RKO (cell line): ENCODE results near the gene WNT6.

Source experiments
- DNase-seq: peaks from one replicate; pipeline ENCODE4 v3.0.0-alpha.2; 2016; ENCODE audit warnings: low spot score

WNT6 gene

DNA sequence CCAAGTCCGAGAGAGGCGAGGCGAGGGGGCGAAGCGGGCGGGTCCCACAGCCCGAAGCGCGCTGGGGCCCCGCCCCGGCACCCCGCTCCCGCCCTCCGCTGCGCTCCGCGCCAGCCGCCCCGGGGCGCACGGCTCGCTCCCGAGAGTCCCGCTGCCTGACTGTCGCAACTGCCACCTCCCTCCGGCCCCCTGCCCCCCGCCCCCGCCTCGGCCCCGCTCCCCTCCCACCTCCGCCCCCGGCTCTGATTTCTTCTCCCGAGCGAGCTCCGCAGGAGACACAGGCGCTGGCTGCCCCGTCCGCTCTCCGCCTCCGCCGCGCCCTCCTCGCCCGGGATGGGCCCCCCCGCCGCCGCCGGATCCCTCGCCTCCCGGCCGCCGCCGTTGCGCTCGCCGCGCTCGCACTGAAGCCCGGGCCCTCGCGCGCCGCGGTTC is at the start of gene WNT6:
TSS of gene WNT6 (plus strand) at position 250 of the 432 bp plus-strand sequence. CDS start 233 bp downstream, outside the sequence.
- DNase-seq: no peak

DNA sequence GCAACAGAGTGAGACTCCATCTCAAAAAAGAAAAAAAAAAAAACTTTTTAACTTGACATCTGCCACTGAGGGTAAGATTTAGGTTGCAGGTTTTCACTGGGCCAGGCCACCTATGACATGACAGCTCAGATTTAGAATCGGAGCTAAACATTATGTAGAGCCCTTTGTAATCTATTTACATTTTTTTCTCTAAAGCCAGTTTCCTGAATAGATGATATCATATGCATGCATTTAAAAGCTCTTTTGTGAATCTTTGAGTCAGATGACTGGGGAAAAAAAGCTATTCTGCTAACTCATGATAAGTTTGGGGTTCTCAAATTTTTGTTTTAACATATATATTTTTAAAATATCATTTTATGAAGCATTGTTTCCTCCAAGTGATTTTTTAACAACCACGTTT is 49.3 kb upstream of the WNT6 start:
- no peak for DNase-seq

DNA sequence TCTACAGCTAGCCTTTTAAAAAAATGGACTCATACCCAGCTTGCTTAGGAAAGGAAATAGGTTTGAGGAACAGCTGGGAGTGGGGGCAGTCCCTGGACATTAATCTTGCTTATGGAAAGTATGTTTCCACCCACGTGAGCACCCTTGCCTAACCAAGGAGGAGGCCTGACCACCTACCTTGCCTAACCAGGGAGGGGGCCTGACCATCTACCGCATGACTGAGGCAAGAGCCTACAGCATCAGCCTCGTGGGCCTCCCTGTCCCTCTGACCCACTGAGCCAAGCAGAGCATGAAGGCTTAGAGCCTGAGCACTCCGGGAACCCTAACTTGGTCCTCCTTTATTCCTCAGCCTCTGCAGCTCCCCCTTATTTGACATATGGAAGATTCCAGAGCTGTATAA is 48.2 kb upstream of the WNT6 start:
- no peak for DNase-seq

DNA sequence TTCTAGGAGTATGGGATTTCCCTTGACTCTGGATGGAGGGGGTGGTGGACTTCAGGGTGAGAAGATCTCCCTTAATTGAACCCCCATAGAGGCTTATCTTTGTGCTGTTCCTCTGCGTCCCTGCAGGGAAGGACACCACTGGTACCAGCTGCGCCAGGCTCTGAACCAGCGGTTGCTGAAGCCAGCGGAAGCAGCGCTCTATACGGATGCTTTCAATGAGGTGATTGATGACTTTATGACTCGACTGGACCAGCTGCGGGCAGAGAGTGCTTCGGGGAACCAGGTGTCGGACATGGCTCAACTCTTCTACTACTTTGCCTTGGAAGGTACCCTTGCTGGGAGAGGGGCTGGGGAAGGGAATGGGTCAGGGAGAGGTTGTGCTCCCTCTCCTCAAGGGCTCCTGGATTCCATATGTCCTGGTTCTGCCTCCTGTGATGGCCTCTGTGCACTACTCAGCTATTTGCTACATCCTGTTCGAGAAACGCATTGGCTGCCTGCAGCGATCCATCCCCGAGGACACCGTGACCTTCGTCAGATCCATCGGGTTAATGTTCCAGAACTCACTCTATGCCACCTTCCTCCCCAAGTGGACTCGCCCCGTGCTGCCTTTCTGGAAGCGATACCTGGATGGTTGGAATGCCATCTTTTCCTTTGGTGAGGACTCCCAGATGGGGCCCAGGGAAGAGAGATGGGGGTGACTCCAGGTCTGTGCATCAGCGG is 47.3 kb upstream of the WNT6 start:
- DNase-seq: no peak

DNA sequence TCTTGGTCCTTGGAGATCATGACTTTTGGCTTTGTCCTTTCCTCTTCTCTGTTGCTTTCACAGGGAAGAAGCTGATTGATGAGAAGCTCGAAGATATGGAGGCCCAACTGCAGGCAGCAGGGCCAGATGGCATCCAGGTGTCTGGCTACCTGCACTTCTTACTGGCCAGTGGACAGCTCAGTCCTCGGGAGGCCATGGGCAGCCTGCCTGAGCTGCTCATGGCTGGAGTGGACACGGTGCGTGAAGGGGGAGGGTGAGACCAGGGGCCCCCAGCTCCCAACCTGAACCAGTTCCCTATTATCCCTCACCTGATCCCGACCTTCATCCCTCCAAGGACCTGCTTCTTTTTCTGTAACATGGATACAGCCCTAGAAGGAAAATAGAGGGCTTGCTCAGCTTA is 46.7 kb upstream of the WNT6 start:
- DNase-seq: no peak

DNA sequence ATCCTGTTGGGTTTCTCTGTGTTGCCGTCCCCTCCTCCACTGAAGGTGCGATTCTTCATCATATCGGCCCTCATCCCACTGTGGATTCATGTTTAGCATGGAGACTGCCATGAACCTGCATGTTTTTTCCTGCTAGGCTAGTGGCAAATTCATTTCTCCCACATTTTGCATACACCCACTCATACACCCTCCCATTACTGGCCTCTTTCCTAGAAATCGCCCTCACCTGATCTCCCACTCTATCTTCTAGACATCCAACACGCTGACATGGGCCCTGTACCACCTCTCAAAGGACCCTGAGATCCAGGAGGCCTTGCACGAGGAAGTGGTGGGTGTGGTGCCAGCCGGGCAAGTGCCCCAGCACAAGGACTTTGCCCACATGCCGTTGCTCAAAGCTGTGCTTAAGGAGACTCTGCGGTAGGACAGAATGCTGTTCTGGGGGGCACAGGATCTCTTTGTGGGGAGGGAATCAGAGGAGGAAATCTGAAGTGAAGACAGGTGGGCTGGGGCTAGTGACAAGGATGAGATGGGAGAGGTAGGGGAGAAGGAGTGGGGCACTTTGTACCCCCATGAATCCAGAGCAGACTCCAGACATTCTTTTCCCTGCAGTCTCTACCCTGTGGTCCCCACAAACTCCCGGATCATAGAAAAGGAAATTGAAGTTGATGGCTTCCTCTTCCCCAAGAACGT is 45.7 kb upstream of the WNT6 start:
- no peak for DNase-seq

DNA sequence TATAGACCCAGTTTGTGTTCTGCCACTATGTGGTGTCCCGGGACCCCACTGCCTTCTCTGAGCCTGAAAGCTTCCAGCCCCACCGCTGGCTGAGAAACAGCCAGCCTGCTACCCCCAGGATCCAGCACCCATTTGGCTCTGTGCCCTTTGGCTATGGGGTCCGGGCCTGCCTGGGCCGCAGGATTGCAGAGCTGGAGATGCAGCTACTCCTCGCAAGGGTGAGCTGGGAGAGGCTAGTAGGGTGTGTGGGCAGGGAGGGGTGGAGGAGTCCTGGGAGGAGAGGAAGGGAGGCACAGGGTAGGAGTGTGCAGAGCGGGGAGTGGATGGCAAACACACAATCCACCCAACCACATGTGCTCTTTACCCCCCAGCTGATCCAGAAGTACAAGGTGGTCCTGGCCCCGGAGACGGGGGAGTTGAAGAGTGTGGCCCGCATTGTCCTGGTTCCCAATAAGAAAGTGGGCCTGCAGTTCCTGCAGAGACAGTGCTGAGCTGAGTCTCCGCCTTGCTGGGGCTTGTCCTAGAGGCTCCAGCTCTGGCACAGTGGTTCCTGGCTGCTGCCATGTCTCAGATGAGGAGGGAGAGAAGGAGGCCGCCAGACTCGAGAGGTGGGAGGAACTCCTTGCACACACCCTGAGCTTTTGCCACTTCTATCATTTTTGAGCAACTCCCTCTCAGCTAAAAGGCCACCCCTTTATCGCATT is 44.9 kb upstream of the WNT6 start:
- no peak for DNase-seq

DNA sequence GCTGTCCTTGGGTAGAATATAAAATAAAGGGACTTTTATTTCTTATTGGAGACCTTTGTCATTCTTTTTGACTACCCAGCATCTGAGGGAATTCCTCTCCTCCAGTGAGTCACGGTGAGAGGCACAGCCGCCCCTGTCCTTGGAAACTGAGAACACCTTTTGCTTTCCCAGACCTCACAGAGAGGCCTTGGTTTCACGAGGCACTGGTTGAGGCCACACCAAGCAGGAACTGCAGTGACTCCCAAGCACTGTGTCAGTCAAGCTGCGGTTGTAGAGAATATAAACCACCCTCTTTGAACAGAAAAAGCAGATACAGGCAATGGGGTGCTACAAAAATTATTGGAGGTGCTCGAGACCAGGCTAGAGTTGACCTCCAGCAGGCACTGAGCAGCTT is 44.4 kb upstream of the WNT6 start:
- no peak for DNase-seq

DNA sequence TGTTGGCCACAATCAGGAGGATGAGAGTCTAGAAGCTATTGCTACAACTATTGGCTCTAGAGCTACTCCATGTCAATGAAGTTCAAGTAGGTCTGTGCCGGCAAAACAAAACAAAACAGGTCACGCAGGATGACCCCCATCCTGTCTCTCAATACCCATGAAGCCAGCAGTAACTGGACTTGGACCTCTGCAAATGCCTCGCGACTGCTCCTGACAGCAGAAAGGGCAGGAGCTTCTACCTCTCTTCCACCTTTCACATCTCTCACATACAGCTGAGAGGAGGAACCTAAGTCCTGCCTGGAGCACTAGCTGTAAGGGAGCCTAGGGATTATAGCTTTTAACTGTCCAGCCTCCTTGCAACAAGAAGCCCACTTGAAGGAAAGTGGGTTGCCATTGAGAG is 44.0 kb upstream of the WNT6 start:
- no peak for DNase-seq

DNA sequence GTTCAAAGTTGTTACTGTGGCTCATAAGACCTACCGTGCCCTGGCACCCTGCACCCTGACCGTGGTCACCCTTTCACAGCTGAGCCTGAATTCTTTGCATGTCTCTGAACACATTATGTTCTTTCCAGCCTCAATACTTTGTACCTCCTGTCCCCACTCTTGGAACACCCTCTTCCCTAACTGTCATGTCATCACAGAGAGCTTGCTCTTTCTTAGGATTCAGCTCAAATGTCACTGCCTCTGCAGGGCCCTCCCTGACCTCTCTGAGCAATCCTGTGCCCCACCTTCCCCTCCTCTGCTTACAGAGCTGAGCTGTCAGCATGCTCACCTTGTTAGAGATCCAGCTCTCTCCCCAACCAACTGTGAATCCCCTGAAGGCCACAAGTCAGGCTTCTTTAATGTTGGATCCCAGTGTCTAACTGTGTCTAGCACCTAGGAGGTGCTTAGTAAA is 43.0 kb upstream of the WNT6 start:
- DNase-seq: no peak

DNA sequence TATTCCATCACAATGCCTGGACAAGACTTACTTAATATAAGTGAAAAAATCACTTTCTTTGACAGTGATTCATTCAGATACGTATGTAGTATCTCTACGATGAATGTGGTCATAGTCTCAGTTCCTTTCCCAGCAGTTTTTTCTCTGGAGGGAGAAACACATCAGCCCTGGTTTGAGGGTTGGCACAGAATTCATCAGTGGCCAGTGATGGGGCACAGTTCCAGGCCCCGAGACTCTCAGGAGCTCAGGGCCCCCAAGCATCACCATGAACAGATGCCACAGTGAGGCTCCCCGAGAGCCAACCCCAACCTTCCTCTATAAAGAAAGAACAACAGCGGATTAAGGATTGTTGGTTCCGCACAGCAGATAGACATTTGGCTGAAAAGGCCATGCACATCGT is 40.5 kb upstream of the WNT6 start:
- DNase-seq: no peak

DNA sequence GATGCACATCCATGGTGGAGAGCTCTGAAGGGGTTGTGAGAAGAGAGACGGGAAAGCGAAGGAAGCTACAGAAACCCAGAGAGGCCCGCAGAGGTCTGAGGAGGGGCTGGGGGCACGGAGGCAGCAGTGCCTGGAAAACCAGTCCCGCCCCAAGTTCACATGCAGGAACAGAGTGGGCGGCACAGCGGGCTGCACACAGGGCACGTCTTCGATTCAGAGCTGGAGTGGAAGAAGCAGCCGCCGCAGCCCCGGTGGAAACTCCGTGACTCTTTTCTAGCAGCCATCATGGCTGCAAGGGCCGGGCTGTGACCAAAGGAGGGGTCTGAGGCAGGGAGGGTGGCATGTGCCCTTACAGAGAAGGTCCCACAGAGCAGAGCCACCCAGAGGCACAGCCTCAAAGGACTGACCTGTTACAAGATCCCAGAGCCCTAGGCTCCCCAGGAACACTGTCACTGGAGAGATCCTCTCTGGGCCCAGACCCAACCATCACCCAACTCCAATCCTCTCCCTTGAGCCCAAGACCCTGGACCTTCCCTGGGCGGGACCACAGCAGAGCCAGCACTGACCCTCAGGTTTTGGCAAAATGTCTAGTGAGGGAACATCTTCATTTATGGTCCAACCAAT is 38.7 kb upstream of the WNT6 start:
- no peak for DNase-seq

DNA sequence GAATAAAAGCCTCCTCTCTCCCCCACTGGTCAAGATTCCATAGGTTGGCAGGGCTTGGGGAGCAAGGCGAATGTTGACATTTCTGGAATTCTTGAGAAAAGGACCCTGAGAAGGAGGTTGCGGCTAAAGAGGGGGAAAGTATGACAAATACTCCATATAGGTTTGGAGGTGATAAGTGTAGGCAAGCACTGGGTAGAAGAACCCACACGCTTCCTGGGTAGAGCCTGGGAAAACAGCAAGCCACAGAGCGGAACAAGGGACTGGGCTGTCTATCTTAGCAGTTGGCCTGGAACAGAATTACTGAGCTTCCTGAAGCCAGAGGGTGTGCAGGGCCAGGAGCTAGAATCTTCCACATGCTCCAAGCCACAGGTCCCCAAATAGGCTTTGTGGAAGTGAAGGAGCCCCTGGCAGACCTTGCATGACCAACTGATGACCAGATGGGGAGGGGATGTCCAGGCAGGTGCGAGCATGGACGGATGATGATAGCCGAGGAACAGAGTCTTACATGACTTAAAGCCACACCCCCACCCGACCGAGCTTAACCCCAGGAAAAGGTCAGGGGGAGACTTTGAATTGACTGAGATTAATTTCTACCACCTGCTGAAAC is 37.9 kb upstream of the WNT6 start:
- no peak for DNase-seq

DNA sequence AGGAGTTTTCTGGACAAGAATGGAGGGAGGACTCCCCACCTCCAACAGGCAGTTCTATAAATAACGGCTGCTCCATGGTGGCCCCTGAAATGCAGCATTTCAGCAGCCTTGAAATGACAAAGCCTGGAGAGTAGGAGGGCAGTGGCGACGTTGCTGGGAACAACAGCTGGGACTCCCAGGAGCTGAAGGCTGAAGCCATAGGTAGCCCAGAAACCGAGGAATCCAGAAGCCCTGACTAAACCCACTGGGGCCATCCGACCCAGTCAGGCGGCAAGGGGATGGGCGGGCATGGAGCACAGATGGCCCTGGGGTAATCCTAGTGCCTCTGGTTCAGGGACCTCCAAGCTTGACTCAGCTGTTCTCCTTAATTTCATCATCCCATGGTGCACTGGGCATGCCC is 37.0 kb upstream of the WNT6 start:
- no peak for DNase-seq

DNA sequence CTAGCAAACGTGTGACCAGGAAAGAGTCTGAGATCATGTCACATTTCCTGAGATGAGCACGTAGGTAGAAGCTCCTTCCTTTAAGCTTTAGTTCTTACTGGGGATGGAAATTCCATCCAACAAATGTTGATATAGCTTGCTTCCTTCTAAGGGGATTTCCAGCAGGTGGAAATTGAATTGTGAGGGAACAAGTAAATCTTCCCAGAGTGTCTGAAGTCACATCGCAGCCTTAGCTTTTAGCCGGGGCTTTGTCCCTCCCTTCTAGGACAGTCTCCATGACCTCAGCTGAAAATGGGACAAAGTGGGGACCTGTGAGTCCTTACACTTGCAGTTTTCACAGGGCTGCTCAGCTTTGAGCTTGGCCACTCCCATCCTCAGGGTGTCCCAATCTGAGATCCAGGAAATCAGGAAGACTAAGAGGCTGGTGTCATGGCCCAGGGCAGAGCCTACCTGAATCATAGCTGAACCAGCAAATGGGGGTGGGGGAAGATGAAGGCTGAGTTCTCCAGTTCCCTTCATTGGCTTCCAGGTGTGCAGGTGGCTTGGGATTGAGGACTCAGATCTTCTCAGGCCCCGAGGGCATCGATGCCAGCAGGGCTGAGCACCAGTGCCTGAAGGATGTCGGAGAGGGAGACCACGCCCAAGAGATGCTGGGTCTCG is 36.3 kb upstream of the WNT6 start:
- no peak for DNase-seq

DNA sequence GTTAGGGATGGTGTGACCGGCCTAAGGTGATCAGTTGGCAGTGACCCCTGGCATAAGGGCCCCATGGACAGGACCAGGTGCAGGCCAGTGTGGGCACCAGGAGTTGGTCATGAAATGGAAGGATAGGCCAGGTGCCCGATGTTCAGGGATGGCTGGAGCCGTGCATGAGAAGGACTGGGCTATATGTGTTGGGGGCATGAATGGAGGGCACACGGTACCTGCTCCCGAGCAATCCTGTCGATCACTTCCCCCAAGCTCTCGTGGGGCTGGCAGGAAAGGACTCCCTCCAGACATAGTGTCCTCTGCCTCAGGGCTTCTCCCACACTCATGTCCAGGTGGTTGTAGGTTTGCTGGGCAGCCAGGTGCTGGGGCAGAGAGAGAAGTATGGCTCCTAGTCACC is 35.6 kb upstream of the WNT6 start:
- no peak for DNase-seq

DNA sequence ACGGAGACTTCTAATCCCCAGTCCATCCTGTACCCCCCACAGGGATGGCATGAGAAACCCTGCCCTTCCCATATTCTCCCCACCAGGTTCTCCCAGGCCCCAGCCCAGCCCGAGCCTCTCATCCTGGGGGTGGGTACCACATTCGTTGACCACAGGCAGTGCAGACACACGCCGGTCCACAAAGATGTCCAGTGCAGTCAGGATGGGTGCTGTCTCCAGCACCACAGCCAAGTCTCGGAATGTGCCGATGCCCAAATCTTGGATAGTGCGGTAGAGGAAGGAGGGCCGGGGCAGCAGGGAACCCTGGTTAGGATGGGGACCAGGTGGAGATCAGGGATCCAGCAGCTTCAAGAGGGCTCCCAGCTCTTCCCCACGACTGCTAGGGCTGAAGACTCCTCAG is 32.8 kb upstream of the WNT6 start:
- DNase-seq: no peak

DNA sequence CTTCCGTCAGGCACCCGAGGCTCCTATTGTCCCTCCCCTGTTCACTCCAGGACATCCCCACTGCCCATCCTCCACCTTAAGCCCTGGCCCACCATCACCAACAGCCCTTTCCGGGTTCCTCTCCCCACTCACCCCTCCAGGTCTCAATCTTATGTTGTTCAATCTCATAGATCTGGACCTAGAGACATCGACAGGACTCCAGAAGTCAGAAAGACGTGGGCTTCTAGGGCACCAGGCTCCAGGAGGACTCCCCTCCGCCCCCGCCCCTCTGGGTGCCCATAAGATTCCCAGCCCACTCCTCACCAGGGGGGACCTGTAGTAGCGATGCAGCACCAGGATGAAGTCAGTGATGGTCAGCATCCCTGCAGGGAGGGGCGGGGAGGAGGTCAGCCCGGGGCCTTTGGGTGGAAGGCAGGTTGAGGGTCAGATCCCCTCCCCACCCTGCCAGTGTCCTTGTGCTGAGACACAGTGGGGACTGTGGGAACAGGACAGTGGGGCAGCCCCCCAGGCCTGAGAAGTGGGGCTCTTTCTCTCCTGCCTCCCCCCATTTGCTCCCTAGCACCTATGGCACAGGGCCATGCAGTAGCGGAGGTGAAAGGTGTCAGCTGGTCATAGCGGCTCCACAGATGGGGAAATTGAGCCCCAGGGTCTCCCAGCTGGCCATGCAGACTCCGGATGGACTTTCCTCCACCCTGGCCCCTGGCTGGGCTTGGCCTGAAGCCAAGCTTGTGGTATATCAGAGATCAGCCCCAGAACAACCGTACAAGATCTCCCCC is 31.7 kb upstream of the WNT6 start:
- no peak for DNase-seq

DNA sequence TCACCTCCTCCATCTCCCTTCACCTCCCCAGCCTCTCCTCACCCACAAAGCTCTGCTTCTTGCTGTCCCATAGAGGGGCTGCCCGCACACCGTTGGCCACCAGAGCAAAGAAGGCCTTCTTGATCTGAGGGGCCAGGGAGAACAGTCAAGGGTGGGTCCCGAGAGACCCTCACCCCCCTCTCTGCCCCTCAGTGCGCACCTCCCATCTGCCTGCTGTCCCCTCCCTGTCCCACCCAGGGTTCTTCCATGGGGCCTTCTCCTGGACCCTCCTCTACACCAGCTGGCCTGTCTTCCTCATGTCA is 31.2 kb upstream of the WNT6 start:
- DNase-seq: no peak

DNA sequence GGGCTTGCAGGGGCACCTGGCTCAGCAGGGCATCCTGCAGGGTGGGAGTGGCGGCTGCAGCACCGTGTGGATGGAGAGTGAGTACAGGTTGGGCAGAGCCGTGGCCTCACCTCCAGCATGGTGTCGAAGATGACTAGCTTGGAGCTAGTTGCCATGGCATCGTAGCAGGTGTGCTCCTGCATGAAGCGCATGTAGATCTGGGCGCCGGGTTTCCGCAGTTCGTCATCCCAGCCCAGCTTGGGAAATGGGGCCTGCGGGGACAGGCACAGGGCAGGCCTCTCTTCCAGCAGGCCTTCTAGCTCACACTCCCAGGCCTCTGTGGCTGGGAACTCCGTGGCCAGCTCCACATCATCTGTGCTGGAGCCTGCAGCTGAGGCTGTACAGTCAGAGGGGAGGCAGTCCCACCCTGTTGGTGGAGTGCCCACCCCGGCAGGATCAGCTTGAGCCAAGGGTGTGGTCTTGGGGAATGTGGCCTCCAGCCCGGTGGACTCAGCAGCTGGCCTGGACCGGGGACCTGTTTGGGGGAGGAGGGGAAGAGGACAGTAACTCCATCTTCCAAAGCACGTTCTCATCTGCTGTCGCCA is 29.6 kb upstream of the WNT6 start:
- no peak for DNase-seq
